GM12878 (cell line): ENCODE measurements around the gene VSX2. TPM values are rescaled to one million over a fixed set of nuclear protein-coding genes. Genes with fewer than 3 reads are reported as not detected.

Source experiments
- ATAC-seq: fragments of 200-7000 bp; cut with Tn5 transposase; 3 replicates; pipeline ENCODE4 v1.9.1; 2020; ENCODE audit warnings: mild to moderate bottlenecking, moderate library complexity
- BruUV-seq: library from RNA; stranded (reverse); fragments of 400-500 nt; replicated peaks from 2 replicates; lab custom pipeline; 2021; lab: Mats Ljungman, UMichigan
- CTCF ChIA-PET: fragments of 300-600 bp; sonication (Branson Sonifier 250); formaldehyde crosslinking; extraction: SDS; loops from one replicate; lab custom pipeline; 2021; ENCODE audit warnings: inconsistent platforms; lab: Yijun Ruan, JAX
- POLR2A ChIA-PET: fragments of 350-600 bp; formaldehyde crosslinking; extraction: SDS; loops from one replicate; lab custom pipeline; 2021; ENCODE audit warnings: inconsistent platforms; lab: Charles Lee
- RAD21 ChIA-PET: fragments of 300-600 bp; sonication (Branson Sonifier 250); formaldehyde crosslinking; loops from one replicate; lab custom pipeline; 2023; ENCODE audit warnings: antibody characterized with exemption; ENCODE audit not compliant: unreplicated experiment; lab: Charles Lee
- SMC1A ChIA-PET: fragments of 300-600 bp; sonication (Branson Sonifier 250); formaldehyde crosslinking; loops from one replicate; lab custom pipeline; 2023; ENCODE audit not compliant: unreplicated experiment, uncharacterized antibody; lab: Charles Lee
- DNase-seq: peaks from one replicate; pipeline ENCODE4 v3.0.0-alpha.2; 2011; ENCODE audit warnings: low read depth, low spot score
- FAIRE-seq: peaks from 3 replicates; lab custom pipeline; 2011; peaks lifted over from hg19 to GRCh38; lab: Jason Lieb, UNC
- H2AFZ ChIP-seq: 2 replicates; pipeline ENCODE4 v1.6.0; 2011; ENCODE audit warnings: low read depth, low read length, control low read depth; ENCODE audit not compliant: control insufficient read depth
- H3K27ac ChIP-seq: 2 replicates; pipeline ENCODE4 v1.5.1; 2011; ENCODE audit warnings: control low read depth; ENCODE audit not compliant: control insufficient read depth, insufficient read depth
- H3K27me3 ChIP-seq, 2 experiments: replicated peaks in 1 of 2; 2 replicates each; pipeline versions ENCODE4 v1.6.0 to v1.6.1; 2011; ENCODE audit warnings: low read length in 1 of 2; ENCODE audit not compliant: control insufficient read depth in 2 of 2, insufficient read depth in 2 of 2
- H3K36me3 ChIP-seq, 2 experiments: 2 replicates each; pipeline ENCODE4 v1.5.1; 2011; ENCODE audit warnings: low read length in 1 of 2; ENCODE audit not compliant: control insufficient read depth in 2 of 2, insufficient read depth in 2 of 2
- H3K4me1 ChIP-seq: 2 replicates; pipeline ENCODE4 v1.6.1; 2011; ENCODE audit warnings: mild to moderate bottlenecking, low read length, moderate library complexity, mixed read lengths; ENCODE audit not compliant: control insufficient read depth, insufficient read depth
- H3K4me2 ChIP-seq: 2 replicates; pipeline ENCODE4 v1.6.0; 2011; ENCODE audit warnings: control low read depth; ENCODE audit not compliant: control insufficient read depth, insufficient read depth
- H3K4me3 ChIP-seq: fragments of 200-600 bp; sonication (generic); 2 replicates; pipeline ENCODE4 v1.5.1; 2016
- H3K79me2 ChIP-seq: 2 replicates; pipeline ENCODE4 v1.6.0; 2011; ENCODE audit warnings: low read length; ENCODE audit not compliant: control insufficient read depth, insufficient read depth
- H3K9ac ChIP-seq: 2 replicates; pipeline ENCODE4 v1.8.0; 2011; ENCODE audit warnings: low read length, control low read depth, mixed read lengths; ENCODE audit not compliant: control insufficient read depth, insufficient read depth
- H3K9me3 ChIP-seq: replicated peaks from 3 replicates; pipeline ENCODE4 v1.5.1; 2011; ENCODE audit warnings: mild to moderate bottlenecking, low read length; ENCODE audit not compliant: control insufficient read depth, insufficient read depth
- H4K20me1 ChIP-seq: 2 replicates; pipeline ENCODE4 v1.6.0; 2011; ENCODE audit not compliant: control insufficient read depth, insufficient read depth
- GATAD2B ChIP-seq: fragments of 450-650 bp; conservative IDR thresholded peaks from 2 replicates; pipeline ENCODE4 v1.6.1; 2017; ENCODE audit warnings: low read depth, mild to moderate bottlenecking, moderate library complexity
- HDGF ChIP-seq: fragments of 450-650 bp; IDR thresholded peaks from 2 replicates; pipeline ENCODE4 v1.6.1; 2016; ENCODE audit warnings: antibody characterized with exemption
- IKZF2 ChIP-seq, 2 experiments: fragments of 450-650 bp; IDR thresholded peaks; 2 replicates each; pipeline ENCODE4 v1.6.1; 2017; ENCODE audit warnings: mild to moderate bottlenecking in 2 of 2, moderate library complexity in 2 of 2
- KDM1A ChIP-seq: fragments of 200-600 bp; sonication (generic); IDR thresholded peaks from 2 replicates; pipeline ENCODE4 v1.6.1; 2016; ENCODE audit warnings: borderline replicate concordance
- POLR2AphosphoS5 ChIP-seq: IDR thresholded peaks from 2 replicates; pipeline ENCODE4 v1.6.1; 2011; ENCODE audit warnings: mild to moderate bottlenecking, low read length, inconsistent platforms
- RBBP5 ChIP-seq: fragments of 200-600 bp; sonication (generic); conservative IDR thresholded peaks from 2 replicates; pipeline ENCODE4 v1.6.1; 2016
- TCF12 ChIP-seq: IDR thresholded peaks from 2 replicates; pipeline ENCODE4 v1.6.1; 2011; ENCODE audit warnings: low read depth, mild to moderate bottlenecking, low read length
- WGBS: methylation state at CpG from one replicate; pipeline ENCODE4 v1.1.6; 2016; ENCODE audit warnings: low lambda C conversion rate; ENCODE audit not compliant: insufficient replicate concordance, insufficient coverage; ENCODE audit errors: missing lambda C conversion rate; 5-methylcytosine and 5-hydroxymethylcytosine counted together
- in situ Hi-C: fragments of 300-500 bp; cut with MboI; formaldehyde crosslinking; loops from 9 replicates; pipeline ENCODE4 v1.14.3; 2018; ENCODE audit warnings: mixed read lengths
- intact Hi-C: fragments of 100-400 bp; cut with micrococcal nuclease; formaldehyde crosslinking; loops from one replicate; pipeline ENCODE4 v1.14.2; 2022; ENCODE audit not compliant: unreplicated experiment
- polyA plus RNA-seq, 11 experiments: library from polyadenylated mRNA; depleted of rRNA in 4 of 11; unstranded in 6 of 11; stranded (reverse) in 5 of 11; fragments of >200 nt; fragmentation: Nextera tagmentation in 4 of 11; fragmentation: Illumina TruSeq in 1 of 11; extraction: Ambion mirVana in 4 of 11; extraction: Trizol in 1 of 11; gene quantifications; 1 replicate in 1 of 11; 2 replicates in 10 of 11; pipeline versions ENCODE4 v1.2.1 to v1.2.3, GENCODE V29; 2011 to 2016; ENCODE audit warnings: inconsistent platforms in 2 of 11, missing spikeins in 2 of 11, low read depth in 1 of 11
- total RNA-seq, 4 experiments: library from RNA; depleted of rRNA in 3 of 4; stranded (reverse); fragments of >200 nt in 3 of 4; fragmentation: Illumina TruSeq in 1 of 4; extraction: Trizol in 1 of 4; gene quantifications; 2 replicates each; pipeline versions ENCODE4 v1.2.1 to v1.2.3, GENCODE V29; 2013 to 2021

VSX2 gene
- total and polyA plus RNA-seq, 10 of the 15 experiments (the other 5 are each of a cell fraction or from before 2014, with no cell fraction given): 0.04 to 0.05 TPM; not detected in 8

DNA sequence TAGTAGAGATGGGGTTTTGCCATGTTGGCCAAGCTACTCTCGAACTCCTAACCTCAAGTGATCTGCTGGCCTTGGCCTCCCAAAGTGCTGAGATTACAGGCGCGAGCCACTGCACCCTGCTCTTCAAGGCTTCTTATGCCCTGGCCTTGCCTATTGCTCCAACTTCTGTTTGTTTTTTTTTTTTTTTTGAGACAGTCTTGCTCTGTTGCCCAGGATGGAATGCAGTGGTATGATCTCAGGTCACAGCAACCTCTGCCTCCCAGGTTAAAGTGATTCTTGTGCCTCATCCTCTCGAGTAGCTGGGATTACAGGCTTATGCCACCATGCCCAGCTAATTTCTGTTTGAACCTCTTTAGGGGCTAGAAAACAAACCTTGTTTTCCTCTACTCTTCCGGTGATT is 69.4 kb downstream of the VSX2 start:
- ChIA-PET POLR2A (no interaction called here), CTCF (interaction anchor here (0.7 to 1.7 kb wide), 4 partner anchors 17 to 93 kb away, joined by 3 to 8 read pairs (median 3); no protein-coding TSS in a partner anchor), RAD21 (interaction anchor here (0.5 kb wide), 1 partner anchor 205 kb away, joined by 3 read pairs; no protein-coding TSS in a partner anchor), SMC1A (interaction anchor here (0.6 kb wide), 1 partner anchor 377 kb away, joined by 3 read pairs; no protein-coding TSS in a partner anchor)
- no TSS peak for BruUV-seq
- H3K4me1 ChIP-seq: no peaks in the 10 kb centered on the region
- no peaks in the 10 kb centered on the region for H4K20me1 ChIP-seq
- H3K27me3 ChIP-seq: no peaks in the 10 kb centered on the region
- no peak for FAIRE-seq
- no peak overlapping the region for H3K4me3 ChIP-seq
- no peak for TF ChIP-seq TCF12
- TF ChIP-seq RBBP5: no peak
- TF ChIP-seq IKZF2 (IDR thresholded peaks at IDR 0.05): no peak
- no peak for TF ChIP-seq POLR2AphosphoS5
- no peak for TF ChIP-seq KDM1A
- no peak for TF ChIP-seq HDGF
- TF ChIP-seq GATAD2B: no peak
- no peak overlapping the region for H3K9ac ChIP-seq
- no peak overlapping the region for H2AFZ ChIP-seq
- ATAC-seq: no peak
- no peaks in the 10 kb centered on the region for H3K79me2 ChIP-seq
- H3K27ac ChIP-seq: no peak overlapping the region
- no peaks in the 10 kb centered on the region for H3K36me3 ChIP-seq
- H3K9me3 ChIP-seq: no peaks in the 10 kb centered on the region
- WGBS: 44% methylated on average over 5 of the region's 5 CpGs
- intact Hi-C loops: no loop called here
- in situ Hi-C loops: no loop called here
- DNase-seq: no peak
- no peak overlapping the region for H3K4me2 ChIP-seq
